HEK293 (cell line): Measurements from ENCODE around the gene KRT15.

Experiments used
- CTCF ChIA-PET: fragments of 350-600 bp; formaldehyde crosslinking; extraction: SDS; loops from one replicate; lab custom pipeline; 2021; ENCODE audit warnings: antibody characterized with exemption; lab: Yijun Ruan, JAX
- POLR2A ChIA-PET: fragments of 300-600 bp; formaldehyde crosslinking; extraction: SDS; loops from one replicate; lab custom pipeline; 2020; ENCODE audit warnings: antibody characterized with exemption, inconsistent platforms; lab: Yijun Ruan, JAX
- H3K27ac ChIP-seq: fragments of 200-500 bp; sonication (Bioruptor generic); 2 replicates; pipeline ENCODE4 v1.5.1; 2014; ENCODE audit warnings: low read depth, low read length, control low read depth, inconsistent platforms; ENCODE audit errors: extremely low read depth
- H3K36me3 ChIP-seq, 2 experiments: fragments of 200-500 bp in 1 of 2; sonication (Bioruptor generic) in 1 of 2; 1 replicate in 1 of 2; 2 replicates in 1 of 2; pipeline ENCODE4 v1.5.1; 2014 to 2017; ENCODE audit warnings: inconsistent platforms in 2 of 2, low read length in 2 of 2; ENCODE audit not compliant: control insufficient read depth in 2 of 2, insufficient read depth in 1 of 2
- H3K4me1 ChIP-seq: fragments of 200-500 bp; sonication (Bioruptor generic); 2 replicates; pipeline ENCODE4 v1.5.1; 2014; ENCODE audit warnings: mild to moderate bottlenecking, low read length, inconsistent platforms; ENCODE audit not compliant: control insufficient read depth, insufficient read depth
- H3K4me3 ChIP-seq: 2 replicates; pipeline ENCODE4 v1.5.1; 2011; ENCODE audit warnings: low read depth, mild to moderate bottlenecking, control low read depth, low read length, moderate library complexity
- H3K9me3 ChIP-seq: fragments of 200-500 bp; sonication (Bioruptor generic); 2 replicates; pipeline ENCODE4 v1.5.1; 2014; ENCODE audit warnings: low read depth, low read length, inconsistent platforms; ENCODE audit not compliant: control insufficient read depth, insufficient read depth
- BCL11A ChIP-seq: fragments of 450-650 bp; formaldehyde crosslinking; IDR thresholded peaks from 2 replicates; pipeline ENCODE4 v1.5.1; 2016; ENCODE audit warnings: low read depth, missing biosample characterization, missing genetic modification characterization
- GFI1B ChIP-seq: fragments of 450-650 bp; formaldehyde crosslinking; IDR thresholded peaks from 2 replicates; pipeline ENCODE4 v1.5.1; 2016; ENCODE audit warnings: missing biosample characterization, missing genetic modification characterization
- REPIN1 ChIP-seq: fragments of 450-650 bp; formaldehyde crosslinking; IDR thresholded peaks from 2 replicates; pipeline ENCODE4 v1.5.1; 2017; ENCODE audit warnings: missing biosample characterization, missing genetic modification characterization, low read depth
- SP2 ChIP-seq: fragments of 450-650 bp; formaldehyde crosslinking; IDR thresholded peaks from 2 replicates; pipeline ENCODE4 v1.5.1; 2016; ENCODE audit warnings: missing biosample characterization, missing genetic modification characterization
- SP3 ChIP-seq: fragments of 450-650 bp; formaldehyde crosslinking; IDR thresholded peaks from 2 replicates; pipeline ENCODE4 v1.5.1; 2016; ENCODE audit warnings: missing biosample characterization, missing genetic modification characterization
- TCF7L2 ChIP-seq: IDR thresholded peaks from 2 replicates; pipeline ENCODE4 v1.6.1; 2011; ENCODE audit warnings: low read depth, mild to moderate bottlenecking, inconsistent platforms, low read length, moderate library complexity, borderline replicate concordance
- ZBTB8A ChIP-seq: fragments of 450-650 bp; formaldehyde crosslinking; IDR thresholded peaks from 2 replicates; pipeline ENCODE4 v1.5.1; 2016; ENCODE audit warnings: missing biosample characterization, missing genetic modification characterization
- ZNF133 ChIP-seq: fragments of 450-650 bp; formaldehyde crosslinking; IDR thresholded peaks from 2 replicates; pipeline ENCODE4 v1.5.1; 2016; ENCODE audit warnings: missing biosample characterization, missing genetic modification characterization
- ZNF140 ChIP-seq: fragments of 450-650 bp; formaldehyde crosslinking; IDR thresholded peaks from 2 replicates; pipeline ENCODE4 v1.5.1; 2016; ENCODE audit warnings: missing biosample characterization, missing genetic modification characterization
- ZNF157 ChIP-seq: fragments of 450-650 bp; formaldehyde crosslinking; IDR thresholded peaks from 2 replicates; pipeline ENCODE4 v1.5.1; 2016; ENCODE audit warnings: missing biosample characterization, missing genetic modification characterization
- ZNF311 ChIP-seq: fragments of 450-650 bp; formaldehyde crosslinking; IDR thresholded peaks from 2 replicates; pipeline ENCODE4 v1.5.1; 2017; ENCODE audit warnings: missing biosample characterization, missing genetic modification characterization, borderline replicate concordance
- ZNF530 ChIP-seq: fragments of 450-650 bp; formaldehyde crosslinking; IDR thresholded peaks from 2 replicates; pipeline ENCODE4 v1.5.1; 2016; ENCODE audit warnings: low read depth, missing biosample characterization, missing genetic modification characterization
- ZSCAN30 ChIP-seq: fragments of 450-650 bp; IDR thresholded peaks from 2 replicates; pipeline ENCODE4 v1.5.1; 2018; ENCODE audit warnings: missing biosample characterization, mild to moderate bottlenecking, missing genetic modification characterization, moderate library complexity
- TF ChIP-seq, protein P1 (sequence below): fragments of 450-650 bp; formaldehyde crosslinking; IDR thresholded peaks from 2 replicates; pipeline ENCODE4 v1.5.1; 2017; ENCODE audit warnings: missing biosample characterization, missing genetic modification characterization
- TF ChIP-seq, protein P2 (sequence below): fragments of 450-650 bp; formaldehyde crosslinking; IDR thresholded peaks from 2 replicates; pipeline ENCODE4 v1.5.1; 2016; ENCODE audit warnings: missing biosample characterization, missing genetic modification characterization, borderline replicate concordance
- TF ChIP-seq, protein P3 (sequence below): fragments of 450-650 bp; formaldehyde crosslinking; IDR thresholded peaks from 2 replicates; pipeline ENCODE4 v1.5.1; 2016; ENCODE audit warnings: missing biosample characterization, missing genetic modification characterization
- TF ChIP-seq, protein P4 (sequence below): fragments of 450-650 bp; formaldehyde crosslinking; IDR thresholded peaks from 2 replicates; pipeline ENCODE4 v1.5.1; 2016; ENCODE audit warnings: missing biosample characterization, missing genetic modification characterization

Gene KRT15

DNA sequence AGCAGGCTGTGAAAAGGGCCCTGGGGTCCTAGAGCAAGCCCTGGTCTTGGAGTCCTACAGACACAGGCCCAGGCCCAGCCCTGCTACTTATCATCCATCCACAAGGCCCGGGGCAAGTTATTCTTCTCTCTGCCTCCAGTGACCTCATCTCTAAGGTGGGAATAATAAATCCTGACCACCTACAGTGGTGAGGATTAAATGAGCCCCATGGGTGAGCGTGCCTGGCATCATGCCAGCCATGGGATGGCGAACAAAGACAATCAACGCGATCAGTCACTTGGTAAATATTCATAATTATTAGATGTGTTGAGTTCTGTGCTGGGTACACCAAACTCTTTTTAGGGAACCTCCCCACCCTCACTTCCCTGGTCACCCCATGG is 5.5 kb downstream of the KRT15 start (continued):
- TF ChIP-seq TCF7L2 (no peak), ZNF311 (no peak), SP2 (tag by site-specific recombination) (no peak), ZBTB8A (tag by site-specific recombination) (no peak; the same call in 1 of the 2 replicates), BCL11A (tag by site-specific recombination) (peak; percentile 54; the same call in 1 of the 2 replicates), REPIN1 (tag by site-specific recombination) (no peak), ZNF530 (tag by site-specific recombination) (no peak), SP3 (tag by site-specific recombination) (no peak), GFI1B (peak; percentile 62), ZNF157 (tag by site-specific recombination) (no peak), ZNF140 (tag by site-specific recombination) (no peak), ZNF133 (tag by site-specific recombination) (no peak), ZSCAN30 (tag by site-specific recombination) (peak; percentile 62; the same call in 1 of the 2 replicates)
- TF ChIP-seq, protein P1, sequence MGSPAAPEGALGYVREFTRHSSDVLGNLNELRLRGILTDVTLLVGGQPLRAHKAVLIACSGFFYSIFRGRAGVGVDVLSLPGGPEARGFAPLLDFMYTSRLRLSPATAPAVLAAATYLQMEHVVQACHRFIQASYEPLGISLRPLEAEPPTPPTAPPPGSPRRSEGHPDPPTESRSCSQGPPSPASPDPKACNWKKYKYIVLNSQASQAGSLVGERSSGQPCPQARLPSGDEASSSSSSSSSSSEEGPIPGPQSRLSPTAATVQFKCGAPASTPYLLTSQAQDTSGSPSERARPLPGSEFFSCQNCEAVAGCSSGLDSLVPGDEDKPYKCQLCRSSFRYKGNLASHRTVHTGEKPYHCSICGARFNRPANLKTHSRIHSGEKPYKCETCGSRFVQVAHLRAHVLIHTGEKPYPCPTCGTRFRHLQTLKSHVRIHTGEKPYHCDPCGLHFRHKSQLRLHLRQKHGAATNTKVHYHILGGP (tag by site-specific recombination): 0 out of 2 replicates have a peak, but pooled peaks have one; percentile 29
- TF ChIP-seq, protein P2, sequence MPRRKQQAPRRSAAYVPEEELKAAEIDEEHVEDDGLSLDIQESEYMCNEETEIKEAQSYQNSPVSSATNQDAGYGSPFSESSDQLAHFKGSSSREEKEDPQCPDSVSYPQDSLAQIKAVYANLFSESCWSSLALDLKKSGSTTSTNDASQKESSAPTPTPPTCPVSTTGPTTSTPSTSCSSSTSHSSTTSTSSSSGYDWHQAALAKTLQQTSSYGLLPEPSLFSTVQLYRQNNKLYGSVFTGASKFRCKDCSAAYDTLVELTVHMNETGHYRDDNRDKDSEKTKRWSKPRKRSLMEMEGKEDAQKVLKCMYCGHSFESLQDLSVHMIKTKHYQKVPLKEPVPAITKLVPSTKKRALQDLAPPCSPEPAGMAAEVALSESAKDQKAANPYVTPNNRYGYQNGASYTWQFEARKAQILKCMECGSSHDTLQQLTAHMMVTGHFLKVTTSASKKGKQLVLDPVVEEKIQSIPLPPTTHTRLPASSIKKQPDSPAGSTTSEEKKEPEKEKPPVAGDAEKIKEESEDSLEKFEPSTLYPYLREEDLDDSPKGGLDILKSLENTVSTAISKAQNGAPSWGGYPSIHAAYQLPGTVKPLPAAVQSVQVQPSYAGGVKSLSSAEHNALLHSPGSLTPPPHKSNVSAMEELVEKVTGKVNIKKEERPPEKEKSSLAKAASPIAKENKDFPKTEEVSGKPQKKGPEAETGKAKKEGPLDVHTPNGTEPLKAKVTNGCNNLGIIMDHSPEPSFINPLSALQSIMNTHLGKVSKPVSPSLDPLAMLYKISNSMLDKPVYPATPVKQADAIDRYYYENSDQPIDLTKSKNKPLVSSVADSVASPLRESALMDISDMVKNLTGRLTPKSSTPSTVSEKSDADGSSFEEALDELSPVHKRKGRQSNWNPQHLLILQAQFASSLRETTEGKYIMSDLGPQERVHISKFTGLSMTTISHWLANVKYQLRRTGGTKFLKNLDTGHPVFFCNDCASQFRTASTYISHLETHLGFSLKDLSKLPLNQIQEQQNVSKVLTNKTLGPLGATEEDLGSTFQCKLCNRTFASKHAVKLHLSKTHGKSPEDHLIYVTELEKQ (tag by site-specific recombination): peak; percentile 61; the same call in 1 of the 2 replicates

DNA sequence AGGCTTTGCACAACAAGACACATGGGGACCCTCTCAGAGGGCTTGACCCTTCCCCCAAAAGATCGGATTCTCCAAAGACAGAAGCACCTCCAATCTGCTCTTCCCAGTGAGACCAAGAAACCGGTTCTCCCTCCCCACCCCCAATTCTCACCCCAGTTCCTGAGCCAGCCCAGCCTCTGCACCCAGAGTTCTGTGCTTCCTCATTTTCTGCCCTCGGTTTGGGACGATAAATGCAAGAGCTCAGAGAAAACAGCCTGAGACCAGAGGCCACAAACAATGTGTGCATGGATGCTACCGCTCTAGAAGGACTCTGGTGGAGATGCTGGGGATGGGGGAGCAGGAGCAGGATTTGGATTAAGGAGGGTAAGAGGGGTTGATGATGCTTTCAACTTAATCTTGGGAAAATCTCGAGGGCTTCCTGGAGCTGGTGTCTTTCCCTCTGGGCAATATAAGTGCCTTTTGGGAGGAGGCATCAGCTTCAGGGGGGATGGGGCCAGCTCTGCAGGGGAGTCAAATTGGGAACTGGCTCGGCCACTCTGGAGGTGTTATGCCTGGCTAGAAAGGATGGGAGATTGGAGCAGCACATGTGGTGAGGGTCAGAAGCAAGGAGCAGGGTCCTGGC is 6.0 kb downstream of the KRT15 start:
- H3K4me3 ChIP-seq: no peak overlapping the region
- H3K27ac ChIP-seq: peak overlapping the region; percentile 50; the same call in 1 of the 2 replicates
- no peaks in the 10 kb centered on the region for H3K36me3 ChIP-seq
- peaks cover 29% of the 10 kb centered on the region for H3K4me1 ChIP-seq
- ChIA-PET CTCF (interaction anchor here (0.6 to 1.2 kb wide), 4 partner anchors 13 to 471 kb away, joined by 3 to 4 read pairs (median 4); partner anchors contain the start of gene KRTAP1-1), POLR2A (no interaction called here)
- no peaks in the 10 kb centered on the region for H3K9me3 ChIP-seq
- TF ChIP-seq, protein P3, sequence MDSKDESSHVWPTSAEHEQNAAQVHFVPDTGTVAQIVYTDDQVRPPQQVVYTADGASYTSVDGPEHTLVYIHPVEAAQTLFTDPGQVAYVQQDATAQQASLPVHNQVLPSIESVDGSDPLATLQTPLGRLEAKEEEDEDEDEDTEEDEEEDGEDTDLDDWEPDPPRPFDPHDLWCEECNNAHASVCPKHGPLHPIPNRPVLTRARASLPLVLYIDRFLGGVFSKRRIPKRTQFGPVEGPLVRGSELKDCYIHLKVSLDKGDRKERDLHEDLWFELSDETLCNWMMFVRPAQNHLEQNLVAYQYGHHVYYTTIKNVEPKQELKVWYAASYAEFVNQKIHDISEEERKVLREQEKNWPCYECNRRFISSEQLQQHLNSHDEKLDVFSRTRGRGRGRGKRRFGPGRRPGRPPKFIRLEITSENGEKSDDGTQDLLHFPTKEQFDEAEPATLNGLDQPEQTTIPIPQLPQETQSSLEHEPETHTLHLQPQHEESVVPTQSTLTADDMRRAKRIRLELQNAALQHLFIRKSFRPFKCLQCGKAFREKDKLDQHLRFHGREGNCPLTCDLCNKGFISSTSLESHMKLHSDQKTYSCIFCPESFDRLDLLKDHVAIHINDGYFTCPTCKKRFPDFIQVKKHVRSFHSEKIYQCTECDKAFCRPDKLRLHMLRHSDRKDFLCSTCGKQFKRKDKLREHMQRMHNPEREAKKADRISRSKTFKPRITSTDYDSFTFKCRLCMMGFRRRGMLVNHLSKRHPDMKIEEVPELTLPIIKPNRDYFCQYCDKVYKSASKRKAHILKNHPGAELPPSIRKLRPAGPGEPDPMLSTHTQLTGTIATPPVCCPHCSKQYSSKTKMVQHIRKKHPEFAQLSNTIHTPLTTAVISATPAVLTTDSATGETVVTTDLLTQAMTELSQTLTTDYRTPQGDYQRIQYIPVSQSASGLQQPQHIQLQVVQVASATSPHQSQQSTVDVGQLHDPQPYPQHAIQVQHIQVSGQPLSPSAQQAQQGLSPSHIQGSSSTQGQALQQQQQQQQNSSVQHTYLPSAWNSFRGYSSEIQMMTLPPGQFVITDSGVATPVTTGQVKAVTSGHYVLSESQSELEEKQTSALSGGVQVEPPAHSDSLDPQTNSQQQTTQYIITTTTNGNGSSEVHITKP (tag by site-specific recombination): peak; percentile 59
- TF ChIP-seq, protein P4, sequence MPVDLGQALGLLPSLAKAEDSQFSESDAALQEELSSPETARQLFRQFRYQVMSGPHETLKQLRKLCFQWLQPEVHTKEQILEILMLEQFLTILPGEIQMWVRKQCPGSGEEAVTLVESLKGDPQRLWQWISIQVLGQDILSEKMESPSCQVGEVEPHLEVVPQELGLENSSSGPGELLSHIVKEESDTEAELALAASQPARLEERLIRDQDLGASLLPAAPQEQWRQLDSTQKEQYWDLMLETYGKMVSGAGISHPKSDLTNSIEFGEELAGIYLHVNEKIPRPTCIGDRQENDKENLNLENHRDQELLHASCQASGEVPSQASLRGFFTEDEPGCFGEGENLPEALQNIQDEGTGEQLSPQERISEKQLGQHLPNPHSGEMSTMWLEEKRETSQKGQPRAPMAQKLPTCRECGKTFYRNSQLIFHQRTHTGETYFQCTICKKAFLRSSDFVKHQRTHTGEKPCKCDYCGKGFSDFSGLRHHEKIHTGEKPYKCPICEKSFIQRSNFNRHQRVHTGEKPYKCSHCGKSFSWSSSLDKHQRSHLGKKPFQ (tag by site-specific recombination): no peak
